ENCODE measurements around the gene EFHC2.

Gene EFHC2

GRCh38 chrX:44343412-44344141, at the start of gene EFHC2:
Gene EFHC2 (minus strand): TSS chrX:44343672. CDS start chrX:44343588, 84 bp downstream.
- no peak for TF ChIP-seq CTCF (IDR thresholded peaks at IDR 0.05)
- H3K27ac ChIP-seq: peak within 1 kb of the TSS in 1 of 2 donors; percentile 18
- peak within 1 kb of the TSS; percentile 70 for H3K4me3 ChIP-seq
- peak; percentile 73 for DNase-seq (ENCODE audit: low spot score)

GRCh38 chrX:44392767-44393166, 49.3 kb upstream of the EFHC2 start:
- no peak overlapping the region for H3K4me3 ChIP-seq
- DNase-seq (ENCODE audit: low spot score): no peak
- H3K27ac ChIP-seq: no peak overlapping the region
- TF ChIP-seq CTCF (IDR thresholded peaks at IDR 0.05): no peak

GRCh38 chrX:44384688-44385338, 41.3 kb upstream of the EFHC2 start:
- no peak for DNase-seq (ENCODE audit: low spot score)
- no peak overlapping the region for H3K4me3 ChIP-seq
- H3K27ac ChIP-seq: no peak overlapping the region
- TF ChIP-seq CTCF (IDR thresholded peaks at IDR 0.05): no peak

- TF ChIP-seq CTCF (IDR thresholded peaks at IDR 0.05): no peak
- no peak overlapping the region for H3K27ac ChIP-seq
- H3K4me3 ChIP-seq: no peak overlapping the region
- no peak for DNase-seq (ENCODE audit: low spot score)
Observed at GRCh38 chrX:44382871-44383270, 39.4 kb upstream of the EFHC2 start.

GRCh38 chrX:44352758-44353157, 9.3 kb upstream of the EFHC2 start:
- TF ChIP-seq CTCF (IDR thresholded peaks at IDR 0.05): no peak
- Histone ChIP-seq H3K27ac (no peak overlapping the region), H3K4me3 (no peak overlapping the region)
- no peak for DNase-seq (ENCODE audit: low spot score)

GRCh38 chrX:44349561-44349960, 6.1 kb upstream of the EFHC2 start:
- no peak for DNase-seq (ENCODE audit: low spot score)
- no peak overlapping the region for H3K4me3 ChIP-seq
- no peak for TF ChIP-seq CTCF (IDR thresholded peaks at IDR 0.05)
- no peak overlapping the region for H3K27ac ChIP-seq

- no peak for TF ChIP-seq CTCF (IDR thresholded peaks at IDR 0.05)
Observed at GRCh38 chrX:44344687-44345086, 1.2 kb upstream of the EFHC2 start.

More at GRCh38 chrX:44344687-44345086, 1.2 kb upstream of the EFHC2 start:
- Histone ChIP-seq H3K4me3 (no peak overlapping the region), H3K27ac (peak overlapping the region in 1 of 2 donors; percentile 18)
- DNase-seq (ENCODE audit: low spot score): no peak
